Stomach smooth muscle (tissue), 2 donors: ENCODE results near the gene CCDC40.

Experiments
- H3K27ac ChIP-seq: one replicate; pipeline ENCODE4 v1.7.0; 2013; ENCODE audit warnings: mild to moderate bottlenecking, low read length, inconsistent platforms
- H3K27me3 ChIP-seq, 2 donors: one replicate each; pipeline ENCODE4 v1.7.0; 2013; ENCODE audit warnings: low read length in 2 of 2; ENCODE audit not compliant: insufficient read depth in 2 of 2, control insufficient read depth in 1 of 2
- H3K36me3 ChIP-seq, 2 donors: one replicate each; pipeline ENCODE4 v1.7.0; 2013; ENCODE audit warnings: low read length in 2 of 2; ENCODE audit not compliant: control insufficient read depth in 2 of 2, insufficient read depth in 2 of 2
- H3K4me1 ChIP-seq: one replicate; pipeline ENCODE4 v1.7.0; 2013; ENCODE audit warnings: low read length; ENCODE audit not compliant: control insufficient read depth, insufficient read depth
- H3K4me3 ChIP-seq, 2 donors: one replicate each; pipeline ENCODE4 v1.7.0; 2013; ENCODE audit warnings: low read length in 2 of 2
- H3K9ac ChIP-seq, 2 donors: one replicate each; pipeline ENCODE4 v1.7.0; 2013; ENCODE audit warnings: low read length in 2 of 2, mild to moderate bottlenecking in 1 of 2
- H3K9me3 ChIP-seq, 2 donors: one replicate each; pipeline ENCODE4 v1.7.0; 2013; ENCODE audit warnings: low read length in 2 of 2; ENCODE audit not compliant: control insufficient read depth in 2 of 2
- donor health status: healthy.
- donor health status: Pancreatic carcinoma.

Gene CCDC40

GRCh38 chr17:80137131-80137530 lies 100.7 kb downstream of the CCDC40 start:
- no peaks in the 10 kb centered on the region for H3K4me1 ChIP-seq
- peaks cover 62 to 67% of the 10 kb centered on the region in 2 donors for H3K36me3 ChIP-seq
- H3K9ac ChIP-seq: no peak overlapping the region
- no peaks in the 10 kb centered on the region for H3K27me3 ChIP-seq
- no peak overlapping the region for H3K27ac ChIP-seq
- H3K4me3 ChIP-seq: no peak overlapping the region
- H3K9me3 ChIP-seq: no peaks in the 10 kb centered on the region

- Histone ChIP-seq H3K9ac (no peak overlapping the region), H3K27ac (no peak overlapping the region), H3K36me3 (peaks cover 69 to 71% of the 10 kb centered on the region in 2 donors), H3K4me1 (no peaks in the 10 kb centered on the region), H3K27me3 (no peaks in the 10 kb centered on the region), H3K9me3 (no peaks in the 10 kb centered on the region), H3K4me3 (no peak overlapping the region)
These were observed 102.5 kb downstream of the CCDC40 start for GRCh38 chr17:80138856-80139426.

- Histone ChIP-seq H3K27me3 (no peaks in the 10 kb centered on the region), H3K9ac (no peak overlapping the region), H3K9me3 (no peaks in the 10 kb centered on the region), H3K36me3 (peaks cover 50 to 59% of the 10 kb centered on the region in 2 donors), H3K4me3 (no peak overlapping the region), H3K4me1 (peaks cover 13% of the 10 kb centered on the region), H3K27ac (no peak overlapping the region)
These were observed 105.2 kb downstream of the CCDC40 start for GRCh38 chr17:80141463-80142165.

- Histone ChIP-seq H3K9ac (no peak overlapping the region), H3K4me1 (peaks cover 18% of the 10 kb centered on the region), H3K27ac (no peak overlapping the region), H3K9me3 (no peaks in the 10 kb centered on the region), H3K27me3 (no peaks in the 10 kb centered on the region), H3K36me3 (peaks cover 39 to 47% of the 10 kb centered on the region in 2 donors), H3K4me3 (no peak overlapping the region)
These were observed 106.5 kb downstream of the CCDC40 start for GRCh38 chr17:80142929-80143328.

GRCh38 chr17:80145076-80146075 lies 108.9 kb downstream of the CCDC40 start:
- Histone ChIP-seq H3K9ac (peak overlapping the region; percentile 64 to 86), H3K9me3 (no peaks in the 10 kb centered on the region), H3K4me3 (peak overlapping the region; percentile 92 to 93), H3K36me3 (peaks cover 18 to 26% of the 10 kb centered on the region in 2 donors), H3K27ac (peak overlapping the region; percentile 85), H3K4me1 (peaks cover 22% of the 10 kb centered on the region), H3K27me3 (no peaks in the 10 kb centered on the region)

GRCh38 chr17:80146121-80147034 lies 109.9 kb downstream of the CCDC40 start:
- Histone ChIP-seq H3K27ac (peak overlapping the region; percentile 85), H3K4me1 (peaks cover 22% of the 10 kb centered on the region), H3K9me3 (no peaks in the 10 kb centered on the region), H3K27me3 (no peaks in the 10 kb centered on the region), H3K9ac (peak overlapping the region; percentile 64 to 86), H3K36me3 (peaks cover 15 to 22% of the 10 kb centered on the region in 2 donors), H3K4me3 (peak overlapping the region; percentile 92 to 93)

- no peaks in the 10 kb centered on the region for H3K27me3 ChIP-seq
- peaks cover 12 to 14% of the 10 kb centered on the region in 2 donors for H3K36me3 ChIP-seq
- peak within 1 kb of the TSS; percentile 80 to 90 for H3K9ac ChIP-seq
- H3K4me3 ChIP-seq: peak within 1 kb of the TSS; percentile 92 to 93
- no peaks in the 10 kb centered on the region for H3K9me3 ChIP-seq
- peaks cover 22% of the 10 kb centered on the region for H3K4me1 ChIP-seq
- peak within 1 kb of the TSS; percentile 85 for H3K27ac ChIP-seq
These were observed 110.8 kb downstream of the CCDC40 start, which contains the start of gene EIF4A3 for GRCh38 chr17:80147035-80147822. EIF4A3 (minus strand) TSS chr17:80147128; CDS start chr17:80146961, 167 bp downstream.
